Measurements from ENCODE around the gene RCL1.

DNA sequence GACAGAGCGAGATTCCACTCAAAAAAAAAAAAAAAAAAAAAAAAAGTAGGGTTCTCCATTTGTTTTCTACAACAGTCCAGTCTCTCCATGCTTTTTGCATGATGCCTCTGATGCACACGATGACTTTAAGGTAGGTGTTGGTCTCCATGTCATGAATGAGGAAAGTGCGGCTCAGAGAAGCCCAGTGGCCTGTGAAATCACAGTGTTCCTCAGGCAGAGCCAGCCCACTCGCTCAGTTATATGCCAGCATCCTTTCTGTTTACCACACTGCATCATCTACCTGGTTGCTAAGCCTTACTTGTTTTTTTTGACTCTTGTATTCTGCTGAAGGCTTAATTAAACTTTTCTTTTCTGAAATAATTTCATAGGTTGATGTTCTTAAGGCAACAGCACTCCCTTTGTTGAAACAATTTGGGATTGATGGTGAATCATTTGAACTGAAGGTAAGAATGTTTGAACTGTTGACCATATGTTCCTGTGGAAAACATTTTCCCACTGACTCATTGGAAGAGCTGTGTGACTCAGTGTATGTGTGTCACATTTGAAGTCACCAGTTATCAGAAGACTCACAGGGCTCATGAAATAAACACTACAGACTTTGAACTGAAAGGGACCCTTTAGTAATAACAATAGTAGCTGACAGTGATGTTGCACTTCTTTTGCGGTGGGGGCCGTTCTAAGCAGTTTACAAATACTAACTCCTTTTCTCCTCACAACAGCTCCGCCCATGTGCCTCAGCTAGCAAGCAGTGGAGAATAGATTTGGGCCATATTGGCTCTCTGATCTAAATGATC lies 40.2 kb downstream of the RCL1 start:
- TF ChIP-seq, protein P1, sequence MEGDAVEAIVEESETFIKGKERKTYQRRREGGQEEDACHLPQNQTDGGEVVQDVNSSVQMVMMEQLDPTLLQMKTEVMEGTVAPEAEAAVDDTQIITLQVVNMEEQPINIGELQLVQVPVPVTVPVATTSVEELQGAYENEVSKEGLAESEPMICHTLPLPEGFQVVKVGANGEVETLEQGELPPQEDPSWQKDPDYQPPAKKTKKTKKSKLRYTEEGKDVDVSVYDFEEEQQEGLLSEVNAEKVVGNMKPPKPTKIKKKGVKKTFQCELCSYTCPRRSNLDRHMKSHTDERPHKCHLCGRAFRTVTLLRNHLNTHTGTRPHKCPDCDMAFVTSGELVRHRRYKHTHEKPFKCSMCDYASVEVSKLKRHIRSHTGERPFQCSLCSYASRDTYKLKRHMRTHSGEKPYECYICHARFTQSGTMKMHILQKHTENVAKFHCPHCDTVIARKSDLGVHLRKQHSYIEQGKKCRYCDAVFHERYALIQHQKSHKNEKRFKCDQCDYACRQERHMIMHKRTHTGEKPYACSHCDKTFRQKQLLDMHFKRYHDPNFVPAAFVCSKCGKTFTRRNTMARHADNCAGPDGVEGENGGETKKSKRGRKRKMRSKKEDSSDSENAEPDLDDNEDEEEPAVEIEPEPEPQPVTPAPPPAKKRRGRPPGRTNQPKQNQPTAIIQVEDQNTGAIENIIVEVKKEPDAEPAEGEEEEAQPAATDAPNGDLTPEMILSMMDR (IDR thresholded peaks at IDR 0.05) = no peak
- no peak for TF ChIP-seq POLR2A (IDR thresholded peaks at IDR 0.05)

Measured in thyroid gland (tissue), 4 donors.